Muscle layer of colon (tissue), 2 donors: ENCODE data around the gene ZNHIT6.
"Not testable (repeated sequence)": the region's sequence is repeated elsewhere in the genome, so short reads cannot be mapped to it uniquely, and the experiment has no call there.

Source experiments
- H3K27ac ChIP-seq: one replicate; pipeline ENCODE4 v1.7.0; 2013; ENCODE audit warnings: low read depth, mild to moderate bottlenecking, low read length, moderate library complexity
- H3K27me3 ChIP-seq, 2 donors: one replicate each; pipeline ENCODE4 v1.7.0; 2013; ENCODE audit warnings: low read length in 2 of 2, mild to moderate bottlenecking in 2 of 2; ENCODE audit not compliant: insufficient read depth in 2 of 2, control insufficient read depth in 1 of 2
- H3K36me3 ChIP-seq: one replicate; pipeline ENCODE4 v1.7.0; 2013; ENCODE audit warnings: mild to moderate bottlenecking, low read length; ENCODE audit not compliant: insufficient read depth
- H3K4me1 ChIP-seq: one replicate; pipeline ENCODE4 v1.7.0; 2013; ENCODE audit warnings: mild to moderate bottlenecking, low read length; ENCODE audit not compliant: insufficient read depth
- H3K4me3 ChIP-seq, 2 donors: one replicate each; pipeline ENCODE4 v1.7.0; 2013; ENCODE audit warnings: low read length in 2 of 2, low read depth in 1 of 2, mild to moderate bottlenecking in 1 of 2, moderate library complexity in 1 of 2
- H3K9ac ChIP-seq: one replicate; pipeline ENCODE4 v1.7.0; 2013; ENCODE audit warnings: low read length
- H3K9me3 ChIP-seq: one replicate; pipeline ENCODE4 v1.7.0; 2013; ENCODE audit warnings: mild to moderate bottlenecking, low read length
- donor health status: abdominal sarcoma.
- donor health status: Adenocarcinoma of cecum.

The ZNHIT6 gene

GRCh38 chr1:85707990-85708828 lies at the start of gene ZNHIT6:
Gene ZNHIT6 (minus strand): TSS chr1:85708433. CDS start chr1:85708284, 149 bp downstream.
- Histone ChIP-seq H3K27me3 (no peaks in the 10 kb centered on the region), H3K27ac (peak within 1 kb of the TSS; percentile 66), H3K36me3 (peaks cover 7% of the 10 kb centered on the region), H3K4me3 (peak within 1 kb of the TSS; percentile 84 to 86), H3K4me1 (peaks cover 14% of the 10 kb centered on the region), H3K9ac (peak within 1 kb of the TSS; percentile 57), H3K9me3 (no peaks in the 10 kb centered on the region)

GRCh38 chr1:85756864-85757263 lies 48.6 kb upstream of the ZNHIT6 start:
- Histone ChIP-seq H3K27me3 (no peaks in the 10 kb centered on the region), H3K27ac (no peak overlapping the region)

DNA sequence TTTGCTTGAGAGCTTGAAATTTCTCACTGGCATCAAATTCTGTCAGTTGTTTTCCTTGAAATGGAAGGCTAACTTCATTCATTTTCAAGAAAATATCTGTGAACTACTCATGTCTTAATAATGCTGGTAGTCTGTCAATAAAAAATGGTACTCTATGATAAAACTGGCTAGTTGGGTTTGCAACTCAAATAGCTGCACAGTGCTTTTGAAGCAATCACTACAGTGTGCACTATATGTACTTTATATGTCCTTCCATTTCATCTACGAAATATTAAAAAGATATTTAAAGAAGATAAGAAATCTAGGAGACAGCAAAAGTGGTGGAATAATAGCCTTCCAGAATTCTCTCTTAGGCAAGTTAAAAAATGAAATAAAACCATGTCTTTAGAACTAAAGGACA lies 39.9 kb upstream of the ZNHIT6 start:
- H3K9ac ChIP-seq: no peak overlapping the region
- H3K4me3 ChIP-seq: no peak overlapping the region
- H3K27ac ChIP-seq: no peak overlapping the region
- no peaks in the 10 kb centered on the region for H3K9me3 ChIP-seq
- H3K36me3 ChIP-seq: no peaks in the 10 kb centered on the region
- H3K4me1 ChIP-seq: no peaks in the 10 kb centered on the region
- H3K27me3 ChIP-seq: no peaks in the 10 kb centered on the region

More at GRCh38 chr1:85756864-85757263, 48.6 kb upstream of the ZNHIT6 start:
- no peak overlapping the region for H3K9ac ChIP-seq
- H3K36me3 ChIP-seq: no peaks in the 10 kb centered on the region
- no peaks in the 10 kb centered on the region for H3K4me1 ChIP-seq
- no peak overlapping the region for H3K4me3 ChIP-seq
- no peaks in the 10 kb centered on the region for H3K9me3 ChIP-seq

- Histone ChIP-seq H3K9me3 (no peaks in the 10 kb centered on the region), H3K4me3 (no peak overlapping the region), H3K4me1 (no peaks in the 10 kb centered on the region), H3K27me3 (no peaks in the 10 kb centered on the region), H3K9ac (no peak overlapping the region), H3K36me3 (no peaks in the 10 kb centered on the region), H3K27ac (no peak overlapping the region)
These were observed 38.5 kb upstream of the ZNHIT6 start for GRCh38 chr1:85746777-85747176.

DNA sequence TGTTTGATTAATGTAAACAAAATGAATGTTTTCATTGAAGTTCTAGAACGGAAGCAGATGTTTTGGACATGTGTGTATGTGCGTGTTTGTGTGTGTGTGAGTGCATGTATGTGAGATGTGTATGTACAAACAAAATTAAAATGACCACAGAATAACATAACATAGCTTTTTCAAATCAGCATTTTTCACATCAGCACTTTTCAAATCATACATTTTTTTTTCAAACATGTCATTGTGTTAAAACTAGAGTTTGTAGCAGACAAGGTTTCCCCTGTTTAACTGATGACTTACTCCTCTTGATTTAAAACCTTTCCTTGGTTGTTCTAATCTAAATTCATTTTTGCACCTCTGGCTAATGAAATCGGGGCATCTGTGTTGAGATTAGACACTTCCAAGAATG lies 35.6 kb upstream of the ZNHIT6 start:
- Histone ChIP-seq H3K27me3 (no peaks in the 10 kb centered on the region), H3K27ac (no peak overlapping the region), H3K9ac (no peak overlapping the region), H3K36me3 (no peaks in the 10 kb centered on the region), H3K9me3 (no peaks in the 10 kb centered on the region), H3K4me3 (no peak overlapping the region), H3K4me1 (no peaks in the 10 kb centered on the region)

GRCh38 chr1:85734931-85735330 lies 26.7 kb upstream of the ZNHIT6 start:
- Histone ChIP-seq H3K4me3 (no peak overlapping the region), H3K9ac (no peak overlapping the region), H3K9me3 (no peaks in the 10 kb centered on the region), H3K36me3 (no peaks in the 10 kb centered on the region), H3K27me3 (no peaks in the 10 kb centered on the region), H3K4me1 (no peaks in the 10 kb centered on the region), H3K27ac (no peak overlapping the region)

DNA sequence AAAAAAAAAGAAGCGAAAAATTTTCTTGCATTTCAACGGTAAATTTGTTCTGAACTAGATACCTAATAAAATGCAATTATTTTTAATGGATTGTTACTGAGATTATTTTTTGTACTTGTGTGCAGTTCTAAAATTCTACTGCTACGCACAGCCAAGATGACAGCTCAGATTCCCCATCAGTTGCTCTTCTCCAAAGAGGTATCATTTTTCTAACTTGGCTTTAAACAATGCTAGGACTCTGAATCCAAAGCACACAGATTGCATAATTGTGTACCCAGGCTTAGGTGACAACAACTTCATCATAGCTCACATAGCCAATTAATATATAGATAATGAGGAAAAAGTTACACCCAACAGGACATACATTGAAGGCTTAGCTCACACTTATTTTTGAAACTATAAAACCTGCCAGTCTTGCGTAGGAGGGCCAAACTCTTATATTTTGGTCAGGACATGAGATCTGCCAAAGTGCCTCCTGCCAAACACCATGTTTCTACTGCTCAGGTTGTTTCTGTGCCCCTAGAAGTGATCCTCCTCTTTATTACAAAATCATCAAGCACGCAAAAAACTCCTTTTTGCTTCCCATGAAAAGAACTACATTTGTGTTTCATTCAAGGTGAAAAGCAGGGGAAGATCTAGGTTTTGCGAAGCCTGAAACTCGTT lies 10.6 kb upstream of the ZNHIT6 start:
- Histone ChIP-seq H3K9ac (no peak overlapping the region), H3K4me3 (no peak overlapping the region), H3K36me3 (no peaks in the 10 kb centered on the region), H3K27ac (no peak overlapping the region), H3K9me3 (no peaks in the 10 kb centered on the region), H3K27me3 (no peaks in the 10 kb centered on the region), H3K4me1 (no peaks in the 10 kb centered on the region)

DNA sequence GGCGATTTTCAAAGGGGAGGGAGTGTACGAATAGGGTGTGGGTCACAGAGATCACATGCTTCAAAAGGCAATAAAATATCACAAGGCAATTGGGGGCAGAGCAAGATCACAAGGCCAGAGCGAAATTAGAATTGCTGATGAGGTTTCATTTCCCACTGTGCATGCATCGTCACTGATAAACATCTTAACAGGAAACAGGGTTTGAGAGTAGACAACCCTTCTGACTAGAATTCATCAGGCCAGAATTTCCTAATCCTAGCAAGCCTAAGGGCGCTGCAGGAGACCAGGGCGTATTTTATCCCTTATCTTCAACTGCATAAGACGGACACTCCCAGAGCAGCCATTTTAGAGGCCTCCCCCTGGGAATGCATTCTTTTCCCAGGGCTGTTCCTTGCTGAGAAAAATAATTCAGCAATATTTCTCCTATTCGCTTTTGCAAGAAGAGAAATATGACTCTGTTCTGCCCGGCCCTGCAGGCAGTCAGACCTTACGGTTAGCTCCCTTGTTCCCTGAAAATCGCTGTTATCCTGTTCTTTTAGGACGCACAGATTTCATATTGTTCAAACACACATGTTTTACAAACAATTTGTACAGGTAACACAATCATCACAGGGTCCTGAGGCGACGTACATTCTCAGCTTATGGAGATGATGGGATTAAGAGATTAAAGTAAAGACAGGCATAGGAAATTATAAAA lies 6.3 kb upstream of the ZNHIT6 start:
- H3K9ac ChIP-seq, H3K4me1 ChIP-seq, H3K36me3 ChIP-seq, H3K9me3 ChIP-seq, H3K4me3 ChIP-seq, H3K27ac ChIP-seq, H3K27me3 ChIP-seq: not testable (repeated sequence)

- Histone ChIP-seq H3K27me3 (no peaks in the 10 kb centered on the region), H3K36me3 (peaks cover 7% of the 10 kb centered on the region), H3K4me1 (peaks cover 14% of the 10 kb centered on the region), H3K4me3 (peak overlapping the region in 1 of 2 donors; percentile 84), H3K27ac (peak overlapping the region; percentile 28), H3K9ac (peak overlapping the region; percentile 57), H3K9me3 (no peaks in the 10 kb centered on the region)
These were observed 595 bp upstream of the ZNHIT6 start for GRCh38 chr1:85708829-85709227.

DNA sequence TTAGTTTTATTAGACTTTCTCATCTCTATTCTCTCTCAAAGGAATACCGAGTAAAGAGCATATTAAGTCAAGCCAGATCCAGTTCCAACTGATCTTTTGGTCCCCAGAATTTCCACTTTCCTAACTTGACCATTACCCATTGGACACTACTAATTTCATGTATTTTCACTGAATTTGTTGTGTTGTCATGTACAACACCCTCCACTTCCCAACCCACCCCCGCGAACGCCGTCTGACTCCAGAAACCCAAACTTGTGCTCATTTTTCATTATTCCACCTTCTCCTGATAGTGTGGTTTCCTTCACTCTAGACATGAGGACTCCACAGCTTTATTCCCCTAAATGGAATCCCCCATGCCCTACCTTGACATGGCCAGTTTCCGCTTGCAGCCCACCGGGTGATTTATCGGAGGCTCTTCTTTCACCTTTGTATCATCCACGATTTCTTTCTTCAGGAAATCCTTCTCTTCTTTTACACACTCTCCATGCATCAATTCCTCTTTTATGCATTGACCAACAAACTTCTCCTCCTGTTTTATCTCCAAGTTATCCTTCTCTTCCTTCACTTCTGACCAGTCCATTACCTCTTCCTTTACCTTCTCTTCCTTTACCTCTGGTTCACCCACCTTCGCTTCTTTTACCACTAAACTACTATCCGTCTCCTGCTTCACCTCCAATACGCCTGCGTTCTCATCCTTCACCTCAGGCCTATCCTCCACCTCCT lies 805 bp downstream of the ZNHIT6 start:
- Histone ChIP-seq H3K9ac (peak overlapping the region; percentile 57), H3K4me3 (peak overlapping the region; percentile 84 to 86), H3K4me1 (peaks cover 14% of the 10 kb centered on the region), H3K27me3 (no peaks in the 10 kb centered on the region), H3K9me3 (no peaks in the 10 kb centered on the region), H3K27ac (peak overlapping the region; percentile 66), H3K36me3 (peaks cover 7% of the 10 kb centered on the region)

- Histone ChIP-seq H3K9ac (no peak overlapping the region), H3K9me3 (no peaks in the 10 kb centered on the region), H3K4me3 (no peak overlapping the region), H3K4me1 (peaks cover 14% of the 10 kb centered on the region), H3K27me3 (no peaks in the 10 kb centered on the region), H3K27ac (no peak overlapping the region), H3K36me3 (peaks cover 17% of the 10 kb centered on the region)
These were observed 2.3 kb downstream of the ZNHIT6 start for GRCh38 chr1:85705940-85706339.
